HG03378 (cell line): ENCODE data around the gene JAZF1.

ENCODE experiments used
- ATAC-seq: cut with Tn5 transposase; IDR thresholded peaks from one replicate; pipeline ENCODE4 v1.9.1; 2021; ENCODE audit warnings: mild to moderate bottlenecking, moderate library complexity; ENCODE audit not compliant: unreplicated experiment

The JAZF1 gene

DNA sequence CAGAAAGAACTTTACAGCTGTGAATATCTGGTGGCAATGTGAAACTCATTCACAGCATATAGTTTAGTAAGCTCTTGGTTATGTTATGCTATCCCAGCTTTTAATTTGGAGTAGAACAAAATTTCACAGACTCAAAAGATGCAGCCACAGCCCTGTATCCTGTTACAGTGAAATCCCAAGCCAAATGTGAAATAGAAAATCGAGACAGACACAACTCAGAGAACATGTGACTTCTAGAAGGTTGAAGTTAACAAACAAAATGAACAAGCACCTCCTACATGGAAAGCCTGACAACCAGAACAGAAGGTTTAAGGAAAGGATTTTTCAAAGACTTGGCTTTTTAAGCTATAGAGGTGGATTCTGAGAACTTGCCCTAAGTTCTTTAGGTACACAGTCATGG, 39.6 kb downstream of the JAZF1 start:
- no peak for ATAC-seq

GRCh38 chr7:28138837-28139236, 41.8 kb downstream of the JAZF1 start:
- ATAC-seq: no peak

GRCh38 chr7:28137463-28137862, 43.1 kb downstream of the JAZF1 start:
- no peak for ATAC-seq

DNA sequence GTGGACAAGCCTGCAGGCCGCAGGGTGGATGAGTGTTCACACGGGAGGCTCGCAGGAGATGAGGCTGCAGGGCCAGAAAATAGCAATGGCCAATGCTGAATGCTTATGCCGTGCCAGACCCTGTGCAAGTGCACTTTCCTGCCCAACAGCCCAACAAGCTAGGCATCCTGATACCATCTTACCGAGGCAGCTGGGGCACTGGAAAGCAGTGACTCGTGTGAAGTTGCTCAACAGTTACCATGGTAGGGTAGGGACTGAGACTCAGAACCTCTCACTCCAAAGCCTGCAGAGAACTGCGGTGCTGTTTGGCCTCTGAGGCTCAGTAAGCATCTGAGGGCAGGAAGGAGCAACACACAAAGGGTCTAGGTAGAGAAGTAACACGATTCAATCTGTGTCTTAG, 43.7 kb downstream of the JAZF1 start:
- ATAC-seq: no peak

- no peak for ATAC-seq
These were observed 44.2 kb downstream of the JAZF1 start for GRCh38 chr7:28136420-28136819.

GRCh38 chr7:28135760-28136159, 44.8 kb downstream of the JAZF1 start:
- no peak for ATAC-seq

- ATAC-seq: no peak
These were observed 45.3 kb downstream of the JAZF1 start for GRCh38 chr7:28135315-28135714.

- no peak for ATAC-seq
These were observed 46.7 kb downstream of the JAZF1 start for GRCh38 chr7:28133872-28134271.

GRCh38 chr7:28132959-28133870, 47.4 kb downstream of the JAZF1 start:
- no peak for ATAC-seq

DNA sequence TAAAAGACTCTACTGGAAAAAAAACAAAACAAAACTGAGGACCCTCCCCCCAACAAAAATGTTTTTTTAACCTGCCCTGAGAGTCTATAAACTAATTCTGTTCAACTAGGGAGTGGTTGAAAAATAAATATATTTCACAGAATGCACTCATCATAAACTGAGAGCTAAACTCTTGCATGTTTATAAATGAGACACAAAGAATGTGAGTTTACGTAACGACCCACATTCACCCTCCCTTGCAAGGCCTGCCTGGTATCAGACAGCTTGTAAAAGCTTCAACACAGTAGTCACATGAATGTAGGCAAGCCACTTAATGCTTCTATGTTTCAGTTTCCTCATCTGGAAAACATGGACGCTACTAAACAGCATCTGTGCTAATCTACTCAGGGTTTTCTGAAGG, 50.3 kb downstream of the JAZF1 start:
- ATAC-seq: no peak

GRCh38 chr7:28128608-28129007, 52.0 kb downstream of the JAZF1 start:
- no peak for ATAC-seq

GRCh38 chr7:28126410-28127041, 54.1 kb downstream of the JAZF1 start:
- ATAC-seq: no peak

GRCh38 chr7:28125431-28126409, 54.9 kb downstream of the JAZF1 start:
- no peak for ATAC-seq

DNA sequence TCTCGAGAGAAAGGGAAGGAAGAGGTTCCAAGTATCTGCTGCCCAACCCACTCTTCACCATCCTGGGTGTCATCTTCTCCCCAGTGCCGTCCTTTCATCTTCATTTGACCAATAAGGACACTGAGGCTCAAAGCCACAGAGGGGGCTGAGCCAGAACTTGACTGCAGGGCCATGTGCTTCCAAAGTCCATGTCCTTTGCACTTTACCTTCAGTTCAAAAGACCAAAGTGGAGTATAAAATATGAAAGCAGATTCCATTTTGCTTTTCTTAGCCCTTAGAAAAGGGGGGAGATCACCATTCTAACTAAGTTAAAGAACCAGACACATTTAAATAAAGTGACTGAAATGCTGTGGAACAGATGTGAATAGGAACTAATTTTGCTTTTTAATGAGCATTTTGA, 56.2 kb downstream of the JAZF1 start:
- no peak for ATAC-seq

DNA sequence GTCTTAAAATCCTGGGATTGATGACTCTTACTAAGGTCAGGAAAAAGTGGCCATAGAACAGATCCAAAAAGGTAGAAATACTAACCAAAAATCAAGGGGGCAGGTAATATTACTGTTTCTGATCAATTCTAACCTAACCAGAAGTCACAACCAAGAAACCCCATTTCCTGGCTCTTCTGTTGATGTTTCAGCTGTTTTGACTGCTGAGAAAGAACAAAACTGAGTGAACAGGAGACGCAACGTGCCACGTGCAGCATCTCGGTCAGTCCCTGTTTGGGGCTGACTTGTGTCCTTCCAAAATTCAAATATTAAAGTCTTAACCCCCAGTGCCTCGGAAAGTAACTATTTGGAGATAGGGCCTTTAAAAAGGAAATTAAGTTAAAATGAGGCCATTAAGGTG, 56.8 kb downstream of the JAZF1 start:
- no peak for ATAC-seq

DNA sequence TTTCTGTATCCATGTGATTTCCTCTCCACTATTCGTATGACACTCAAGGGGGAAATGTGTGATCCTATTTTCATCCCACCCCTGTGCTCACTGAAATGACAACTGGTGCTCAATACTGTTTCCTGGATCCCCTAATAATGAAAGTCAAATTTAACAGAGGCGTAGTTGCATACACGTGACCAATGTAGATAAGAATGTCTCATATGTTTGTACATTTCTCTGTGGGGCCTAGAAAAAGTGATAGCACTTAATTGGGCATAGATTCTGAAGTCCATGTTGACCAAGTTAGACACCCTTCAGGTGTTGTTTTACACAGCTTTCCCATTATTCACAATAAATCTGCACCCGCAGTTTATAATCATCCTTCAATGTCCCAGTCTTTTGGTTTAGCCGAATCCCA, 59.1 kb downstream of the JAZF1 start:
- no peak for ATAC-seq

DNA sequence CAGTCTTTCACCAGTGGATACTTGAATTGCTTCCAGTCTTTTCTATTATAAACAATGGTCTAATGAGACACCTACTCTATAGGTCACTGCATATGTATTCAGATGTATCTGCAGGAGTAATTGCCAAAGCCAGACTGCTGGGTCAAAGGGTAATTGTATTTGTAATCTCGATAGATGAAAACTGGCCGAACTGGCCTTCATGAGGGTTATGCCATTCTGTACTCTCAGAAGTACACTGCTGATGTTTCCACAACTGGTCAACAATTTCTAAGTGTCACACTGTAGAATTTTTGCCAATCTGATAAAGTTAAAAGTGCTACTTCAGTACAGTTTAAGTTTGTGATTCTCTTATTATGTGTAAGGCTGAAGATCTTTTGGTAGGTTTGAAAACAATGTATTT, 64.6 kb downstream of the JAZF1 start:
- no peak for ATAC-seq

GRCh38 chr7:28115261-28115660, 65.3 kb downstream of the JAZF1 start:
- ATAC-seq: no peak

DNA sequence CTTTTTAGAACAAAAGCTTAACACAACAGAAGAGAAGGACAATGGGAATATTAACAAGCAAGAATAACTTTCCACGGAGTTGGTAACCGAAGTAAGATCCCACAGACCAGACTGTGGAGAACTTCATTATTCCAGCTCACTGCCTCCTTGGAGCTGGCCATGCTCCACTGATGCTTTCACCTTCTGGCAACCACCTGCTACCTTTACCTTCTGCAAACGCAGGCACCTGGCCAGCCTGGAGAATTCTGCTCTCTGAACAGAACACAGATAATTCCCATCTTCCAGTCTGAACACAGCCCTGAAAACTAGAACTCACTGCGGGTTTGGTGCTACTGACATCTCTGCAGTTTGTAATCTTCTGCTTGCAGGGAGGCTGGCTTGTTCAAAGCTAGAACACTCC, 66.5 kb downstream of the JAZF1 start:
- ATAC-seq: no peak

- ATAC-seq: no peak
These were observed 67.6 kb downstream of the JAZF1 start for GRCh38 chr7:28112883-28113540.

- ATAC-seq: no peak
These were observed 68.1 kb downstream of the JAZF1 start for GRCh38 chr7:28112467-28112866.
